ENCODE results near the gene SH3PXD2A. TPM values are rescaled to one million over a fixed set of nuclear protein-coding genes. Genes with fewer than 3 reads are reported as not detected.

The SH3PXD2A gene
- total RNA-seq, 1 experiment from 2014 or later, result 54.9 TPM

GRCh38 chr10:103843045-103843444 lies 12.3 kb downstream of the SH3PXD2A start:
- Histone ChIP-seq H3K9me3 (ENCODE audit: low read depth, low read length, poor library complexity, severe bottlenecking) (no peaks in the 10 kb centered on the region), H3K36me3 (ENCODE audit: insufficient read depth, low read length, poor library complexity, severe bottlenecking) (no peaks in the 10 kb centered on the region), H3K27ac (ENCODE audit: low read depth, low read length, poor library complexity, severe bottlenecking) (no peak overlapping the region), H3K27me3 (replicated peaks; ENCODE audit: insufficient read depth, low read depth, low read length, poor library complexity) (no peaks in the 10 kb centered on the region), H3K4me1 (ENCODE audit: insufficient read depth, low read length, poor library complexity, severe bottlenecking) (peaks cover 60% of the 10 kb centered on the region), H3K4me3 (ENCODE audit: low read depth, low read length, poor library complexity, severe bottlenecking) (no peak overlapping the region)
- no peak for DNase-seq (ENCODE audit: low spot score)
- intact Hi-C loops (cut with micrococcal nuclease; ENCODE audit: unreplicated experiment), result no loop called here
- TF ChIP-seq, protein P1, sequence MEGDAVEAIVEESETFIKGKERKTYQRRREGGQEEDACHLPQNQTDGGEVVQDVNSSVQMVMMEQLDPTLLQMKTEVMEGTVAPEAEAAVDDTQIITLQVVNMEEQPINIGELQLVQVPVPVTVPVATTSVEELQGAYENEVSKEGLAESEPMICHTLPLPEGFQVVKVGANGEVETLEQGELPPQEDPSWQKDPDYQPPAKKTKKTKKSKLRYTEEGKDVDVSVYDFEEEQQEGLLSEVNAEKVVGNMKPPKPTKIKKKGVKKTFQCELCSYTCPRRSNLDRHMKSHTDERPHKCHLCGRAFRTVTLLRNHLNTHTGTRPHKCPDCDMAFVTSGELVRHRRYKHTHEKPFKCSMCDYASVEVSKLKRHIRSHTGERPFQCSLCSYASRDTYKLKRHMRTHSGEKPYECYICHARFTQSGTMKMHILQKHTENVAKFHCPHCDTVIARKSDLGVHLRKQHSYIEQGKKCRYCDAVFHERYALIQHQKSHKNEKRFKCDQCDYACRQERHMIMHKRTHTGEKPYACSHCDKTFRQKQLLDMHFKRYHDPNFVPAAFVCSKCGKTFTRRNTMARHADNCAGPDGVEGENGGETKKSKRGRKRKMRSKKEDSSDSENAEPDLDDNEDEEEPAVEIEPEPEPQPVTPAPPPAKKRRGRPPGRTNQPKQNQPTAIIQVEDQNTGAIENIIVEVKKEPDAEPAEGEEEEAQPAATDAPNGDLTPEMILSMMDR (conservative IDR thresholded peaks at IDR 0.05; ENCODE audit: low read depth, low read length), result no peak
- no peak for TF ChIP-seq EZH2 (IDR thresholded peaks at IDR 0.05; ENCODE audit: borderline replicate concordance, low read depth, low read length, poor library complexity, severe bottlenecking)
- POLR2A ChIA-PET (ENCODE audit: low non-redundant PET), result no interaction called here
- no TSS peak for BruUV-seq (replicated peaks)
- CTCF ChIA-PET, result no interaction called here

GRCh38 chr10:103842605-103843004 lies 12.8 kb downstream of the SH3PXD2A start:
- H3K27me3 ChIP-seq (replicated peaks; ENCODE audit: insufficient read depth, low read depth, low read length, poor library complexity), result no peaks in the 10 kb centered on the region
- intact Hi-C loops (cut with micrococcal nuclease; ENCODE audit: unreplicated experiment), result no loop called here
- TF ChIP-seq, protein P1 (conservative IDR thresholded peaks at IDR 0.05; ENCODE audit: low read depth, low read length), result no peak
- TF ChIP-seq EZH2 (IDR thresholded peaks at IDR 0.05; ENCODE audit: borderline replicate concordance, low read depth, low read length, poor library complexity, severe bottlenecking), result no peak
- H3K36me3 ChIP-seq (ENCODE audit: insufficient read depth, low read length, poor library complexity, severe bottlenecking), result no peaks in the 10 kb centered on the region
- CTCF ChIA-PET, result no interaction called here
- H3K9me3 ChIP-seq (ENCODE audit: low read depth, low read length, poor library complexity, severe bottlenecking), result no peaks in the 10 kb centered on the region
- no peak overlapping the region for H3K27ac ChIP-seq (ENCODE audit: low read depth, low read length, poor library complexity, severe bottlenecking)
- no TSS peak for BruUV-seq (replicated peaks)
- no peak for DNase-seq (ENCODE audit: low spot score)
- POLR2A ChIA-PET (ENCODE audit: low non-redundant PET), result no interaction called here
- H3K4me1 ChIP-seq (ENCODE audit: insufficient read depth, low read length, poor library complexity, severe bottlenecking), result peaks cover 65% of the 10 kb centered on the region
- H3K4me3 ChIP-seq (ENCODE audit: low read depth, low read length, poor library complexity, severe bottlenecking), result no peak overlapping the region

DNA sequence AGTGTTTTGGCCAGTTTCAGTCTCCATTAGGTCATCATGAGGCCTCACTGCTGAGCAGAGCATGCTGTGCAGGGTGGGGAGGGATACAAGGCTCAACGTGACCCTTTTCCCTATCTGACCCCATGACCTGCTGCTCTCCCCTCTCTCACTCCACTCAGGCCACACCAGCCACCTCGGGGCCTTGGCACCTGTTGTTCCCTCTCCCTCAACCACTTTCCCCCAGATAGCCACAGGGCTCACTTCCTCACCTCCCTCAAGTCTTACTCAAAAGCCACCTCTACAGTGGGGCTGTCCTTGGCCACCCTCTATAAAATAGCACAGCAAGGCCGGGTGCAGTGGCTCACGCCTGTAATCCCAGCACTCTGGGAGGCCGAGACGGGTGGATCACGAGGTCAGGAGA lies 13.9 kb downstream of the SH3PXD2A start:
- Histone ChIP-seq H3K4me1 (ENCODE audit: insufficient read depth, low read length, poor library complexity, severe bottlenecking) (peaks cover 74% of the 10 kb centered on the region), H3K9me3 (ENCODE audit: low read depth, low read length, poor library complexity, severe bottlenecking) (no peaks in the 10 kb centered on the region)

More for the DNA sequence above, 13.9 kb downstream of the SH3PXD2A start:
- ChIA-PET CTCF (no interaction called here), POLR2A (ENCODE audit: low non-redundant PET) (no interaction called here)
- Histone ChIP-seq H3K36me3 (ENCODE audit: insufficient read depth, low read length, poor library complexity, severe bottlenecking) (no peaks in the 10 kb centered on the region), H3K27me3 (replicated peaks; ENCODE audit: insufficient read depth, low read depth, low read length, poor library complexity) (no peaks in the 10 kb centered on the region), H3K4me3 (ENCODE audit: low read depth, low read length, poor library complexity, severe bottlenecking) (no peak overlapping the region), H3K27ac (ENCODE audit: low read depth, low read length, poor library complexity, severe bottlenecking) (no peak overlapping the region)
- BruUV-seq (replicated peaks), result no TSS peak
- intact Hi-C loops (cut with micrococcal nuclease; ENCODE audit: unreplicated experiment), result no loop called here
- TF ChIP-seq, protein P1 (conservative IDR thresholded peaks at IDR 0.05; ENCODE audit: low read depth, low read length), result no peak
- no peak for TF ChIP-seq EZH2 (IDR thresholded peaks at IDR 0.05; ENCODE audit: borderline replicate concordance, low read depth, low read length, poor library complexity, severe bottlenecking)
- no peak for DNase-seq (ENCODE audit: low spot score)
